Measurements from ENCODE around the gene SPDYE17. TPM values are rescaled to one million over a fixed set of nuclear protein-coding genes. Genes with fewer than 3 reads are reported as not detected.
"Not testable (repeated sequence)": the region's sequence is repeated elsewhere in the genome, so short reads cannot be mapped to it uniquely, and the experiment has no call there.

The SPDYE17 gene
- total RNA-seq, 1 experiment from 2014 or later, result not detected

DNA sequence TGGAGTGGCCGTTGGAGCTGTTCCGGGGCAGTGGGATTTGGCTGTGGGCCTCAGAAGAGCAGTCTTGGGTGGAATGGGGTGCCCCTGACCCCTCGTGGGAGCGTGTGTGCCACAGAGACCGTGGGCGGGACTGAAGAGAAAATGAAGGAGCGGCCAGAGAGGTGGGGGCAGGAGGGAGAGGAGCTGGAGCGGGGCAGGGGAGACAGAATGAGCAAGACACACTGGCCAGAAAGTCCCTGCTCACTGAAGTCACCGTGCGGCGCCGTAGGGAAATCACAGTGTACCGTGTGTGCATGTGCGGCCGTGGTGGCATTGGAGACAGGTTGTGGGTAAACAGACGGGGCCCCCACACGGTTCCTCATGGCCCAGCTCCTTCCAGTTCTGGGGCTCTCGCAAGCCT lies 40.0 kb downstream of the SPDYE17 start:
- H3K4me1 ChIP-seq (ENCODE audit: insufficient read depth, low read length, poor library complexity, severe bottlenecking); CTCF ChIA-PET; intact Hi-C loops (cut with micrococcal nuclease; ENCODE audit: unreplicated experiment); DNase-seq (ENCODE audit: low spot score); H3K9me3 ChIP-seq (ENCODE audit: low read depth, low read length, poor library complexity, severe bottlenecking); H3K27ac ChIP-seq (ENCODE audit: low read depth, low read length, poor library complexity, severe bottlenecking); H3K27me3 ChIP-seq (replicated peaks; ENCODE audit: insufficient read depth, low read depth, low read length, poor library complexity); H3K36me3 ChIP-seq (ENCODE audit: insufficient read depth, low read length, poor library complexity, severe bottlenecking); BruUV-seq (replicated peaks); H3K4me3 ChIP-seq (ENCODE audit: low read depth, low read length, poor library complexity, severe bottlenecking); POLR2A ChIA-PET (ENCODE audit: low non-redundant PET): not testable (repeated sequence)

DNA sequence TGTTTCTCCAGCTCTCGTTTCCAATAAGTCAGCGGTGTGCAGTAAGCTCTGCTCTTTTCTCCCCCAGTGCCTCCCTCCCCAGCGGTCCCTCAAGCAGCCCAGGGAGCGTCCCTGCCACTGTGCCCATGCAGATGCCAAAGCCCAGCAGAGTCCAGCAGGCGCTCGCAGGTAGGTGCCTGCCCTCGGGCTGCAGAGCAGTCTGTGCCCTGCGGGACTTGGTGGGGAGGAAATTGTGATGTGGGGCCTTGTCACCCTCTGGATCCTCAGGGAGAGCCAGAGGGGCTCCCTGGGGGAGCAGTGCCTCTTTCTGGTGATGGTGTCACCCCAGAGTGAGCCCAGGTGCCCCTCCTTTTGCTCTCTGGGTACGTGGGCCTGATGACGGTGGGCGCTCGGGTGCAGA lies 42.0 kb downstream of the SPDYE17 start:
- CTCF ChIA-PET; H3K4me3 ChIP-seq (ENCODE audit: low read depth, low read length, poor library complexity, severe bottlenecking); H3K4me1 ChIP-seq (ENCODE audit: insufficient read depth, low read length, poor library complexity, severe bottlenecking); H3K27me3 ChIP-seq (replicated peaks; ENCODE audit: insufficient read depth, low read depth, low read length, poor library complexity); H3K27ac ChIP-seq (ENCODE audit: low read depth, low read length, poor library complexity, severe bottlenecking); POLR2A ChIA-PET (ENCODE audit: low non-redundant PET); DNase-seq (ENCODE audit: low spot score); BruUV-seq (replicated peaks); intact Hi-C loops (cut with micrococcal nuclease; ENCODE audit: unreplicated experiment); H3K36me3 ChIP-seq (ENCODE audit: insufficient read depth, low read length, poor library complexity, severe bottlenecking); H3K9me3 ChIP-seq (ENCODE audit: low read depth, low read length, poor library complexity, severe bottlenecking): not testable (repeated sequence)

DNA sequence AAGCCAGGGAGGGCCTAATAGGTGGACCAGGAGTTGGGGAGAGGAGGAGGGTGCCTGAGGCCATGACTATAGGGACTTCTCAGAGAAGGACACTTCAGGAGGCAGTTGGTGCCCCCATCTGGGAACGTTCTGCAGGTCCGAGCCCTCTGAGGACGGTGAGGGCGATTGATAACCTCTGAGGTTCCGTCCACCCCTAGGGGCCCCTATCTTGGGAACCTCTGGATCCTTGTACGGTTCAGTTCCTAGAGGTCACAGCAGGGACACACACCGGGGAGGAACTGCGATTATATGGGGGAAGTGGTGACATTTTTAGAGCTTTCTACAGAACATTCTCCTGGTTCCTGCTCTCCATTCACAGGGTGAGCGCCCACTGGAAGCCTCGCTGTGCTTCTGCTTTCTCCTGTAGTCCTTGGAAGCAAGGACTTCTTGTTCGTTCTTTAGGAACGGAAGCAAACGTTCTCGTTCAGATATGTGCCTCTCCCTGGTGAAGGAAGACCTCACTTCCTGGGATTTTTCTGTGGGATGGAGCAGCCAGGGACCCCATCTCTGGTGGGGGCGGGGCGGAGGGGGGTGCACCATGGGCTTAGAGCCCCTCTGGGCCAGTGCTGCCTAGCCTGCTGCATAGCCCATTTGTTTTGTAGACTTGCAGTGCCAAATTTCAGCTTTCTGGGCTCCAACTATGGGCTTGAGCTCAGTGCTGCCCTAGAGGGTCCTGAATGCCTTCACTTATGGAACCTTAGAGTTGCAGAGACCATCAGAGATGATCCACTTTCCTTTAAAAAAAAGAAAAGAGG lies 46.0 kb downstream of the SPDYE17 start:
- POLR2A ChIA-PET (ENCODE audit: low non-redundant PET); H3K4me1 ChIP-seq (ENCODE audit: insufficient read depth, low read length, poor library complexity, severe bottlenecking); BruUV-seq (replicated peaks); H3K4me3 ChIP-seq (ENCODE audit: low read depth, low read length, poor library complexity, severe bottlenecking); DNase-seq (ENCODE audit: low spot score); H3K27ac ChIP-seq (ENCODE audit: low read depth, low read length, poor library complexity, severe bottlenecking); H3K27me3 ChIP-seq (replicated peaks; ENCODE audit: insufficient read depth, low read depth, low read length, poor library complexity); H3K9me3 ChIP-seq (ENCODE audit: low read depth, low read length, poor library complexity, severe bottlenecking); H3K36me3 ChIP-seq (ENCODE audit: insufficient read depth, low read length, poor library complexity, severe bottlenecking); CTCF ChIA-PET; intact Hi-C loops (cut with micrococcal nuclease; ENCODE audit: unreplicated experiment): not testable (repeated sequence)

DNA sequence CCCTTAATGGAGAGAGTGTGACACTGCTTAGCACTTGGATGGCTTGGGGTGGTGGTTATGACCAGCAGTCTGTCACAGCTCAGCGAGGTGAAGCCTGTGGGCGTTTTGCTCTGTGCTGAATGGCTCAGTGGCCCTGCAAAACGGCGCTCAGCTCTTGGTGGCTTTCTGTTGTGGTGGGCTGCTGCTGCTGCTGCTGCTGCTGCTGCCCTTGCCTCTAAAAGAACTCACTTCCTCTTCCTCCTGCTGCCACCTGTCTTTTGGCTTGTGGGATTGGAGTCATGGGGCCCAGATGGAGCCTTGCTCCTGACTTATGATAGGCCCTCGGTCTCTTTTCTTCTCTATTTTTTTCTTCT lies 47.4 kb downstream of the SPDYE17 start:
- H3K36me3 ChIP-seq (ENCODE audit: insufficient read depth, low read length, poor library complexity, severe bottlenecking); H3K4me1 ChIP-seq (ENCODE audit: insufficient read depth, low read length, poor library complexity, severe bottlenecking); intact Hi-C loops (cut with micrococcal nuclease; ENCODE audit: unreplicated experiment); H3K9me3 ChIP-seq (ENCODE audit: low read depth, low read length, poor library complexity, severe bottlenecking); CTCF ChIA-PET; DNase-seq (ENCODE audit: low spot score); H3K27ac ChIP-seq (ENCODE audit: low read depth, low read length, poor library complexity, severe bottlenecking); H3K27me3 ChIP-seq (replicated peaks; ENCODE audit: insufficient read depth, low read depth, low read length, poor library complexity); BruUV-seq (replicated peaks); POLR2A ChIA-PET (ENCODE audit: low non-redundant PET); H3K4me3 ChIP-seq (ENCODE audit: low read depth, low read length, poor library complexity, severe bottlenecking): not testable (repeated sequence)

DNA sequence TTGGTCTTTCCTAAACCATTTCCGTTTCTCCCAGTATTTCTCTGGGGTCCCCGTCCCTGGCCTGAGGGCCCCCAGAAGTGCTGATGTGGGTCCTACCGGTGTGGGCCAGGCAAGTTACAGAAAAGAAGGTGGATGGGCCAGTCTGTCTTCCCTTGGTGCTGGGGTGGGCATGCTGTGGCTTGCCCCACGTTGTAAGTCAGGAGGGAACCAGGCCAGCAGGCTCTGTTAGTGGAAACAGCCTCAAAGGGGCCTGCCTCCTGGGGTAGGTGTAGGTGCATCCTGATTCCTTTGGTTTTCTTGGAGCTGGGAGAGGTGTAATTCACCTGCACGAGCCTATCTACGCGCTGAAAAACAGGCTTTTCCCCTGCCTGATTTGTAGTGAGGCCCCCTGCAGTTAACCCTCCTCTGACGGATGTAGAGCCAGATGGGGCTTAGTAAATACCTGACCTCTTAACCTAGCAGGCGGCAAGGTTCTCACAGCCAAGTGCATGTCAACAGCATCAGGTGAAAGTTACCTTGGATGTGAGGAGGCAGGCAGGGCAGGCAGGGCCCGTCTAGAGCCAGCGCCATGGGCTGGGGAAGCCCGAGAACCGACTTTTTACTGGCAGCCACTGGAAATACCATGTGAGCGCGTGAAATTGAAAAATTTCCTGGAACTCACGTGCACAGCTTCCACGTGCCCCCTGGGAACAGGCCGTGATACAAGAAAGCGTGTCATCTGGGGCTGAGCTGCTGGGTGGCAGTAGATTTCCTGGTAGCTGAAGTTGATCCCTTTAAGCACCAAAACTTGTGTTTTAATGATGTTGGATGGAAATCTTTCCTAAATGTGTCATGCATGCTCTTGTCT lies 48.0 kb downstream of the SPDYE17 start:
- H3K36me3 ChIP-seq (ENCODE audit: insufficient read depth, low read length, poor library complexity, severe bottlenecking); intact Hi-C loops (cut with micrococcal nuclease; ENCODE audit: unreplicated experiment); H3K4me3 ChIP-seq (ENCODE audit: low read depth, low read length, poor library complexity, severe bottlenecking); H3K27ac ChIP-seq (ENCODE audit: low read depth, low read length, poor library complexity, severe bottlenecking); H3K27me3 ChIP-seq (replicated peaks; ENCODE audit: insufficient read depth, low read depth, low read length, poor library complexity); H3K4me1 ChIP-seq (ENCODE audit: insufficient read depth, low read length, poor library complexity, severe bottlenecking); H3K9me3 ChIP-seq (ENCODE audit: low read depth, low read length, poor library complexity, severe bottlenecking); POLR2A ChIA-PET (ENCODE audit: low non-redundant PET); CTCF ChIA-PET; BruUV-seq (replicated peaks); DNase-seq (ENCODE audit: low spot score): not testable (repeated sequence)

DNA sequence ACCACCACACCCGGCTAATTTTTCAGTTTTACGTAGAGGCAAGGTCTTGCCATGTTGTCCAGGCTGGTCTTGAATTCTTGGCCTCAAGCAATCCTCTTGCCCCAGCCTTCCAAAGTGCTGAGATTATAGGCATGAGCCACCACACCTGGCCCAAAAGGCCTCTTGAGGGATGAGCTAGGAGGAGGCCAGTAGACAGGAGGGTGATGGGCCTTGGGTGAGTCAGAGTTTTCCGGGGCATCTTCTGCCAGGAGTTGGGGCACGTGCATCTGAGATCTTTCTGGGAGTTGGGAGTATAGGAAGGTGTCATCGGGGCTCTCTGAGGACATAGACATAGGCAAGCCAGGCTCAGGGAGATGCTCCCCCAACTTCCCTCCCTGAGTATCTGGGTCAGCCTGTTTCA lies 48.8 kb downstream of the SPDYE17 start:
- H3K36me3 ChIP-seq (ENCODE audit: insufficient read depth, low read length, poor library complexity, severe bottlenecking); CTCF ChIA-PET; H3K4me3 ChIP-seq (ENCODE audit: low read depth, low read length, poor library complexity, severe bottlenecking); DNase-seq (ENCODE audit: low spot score); H3K4me1 ChIP-seq (ENCODE audit: insufficient read depth, low read length, poor library complexity, severe bottlenecking); POLR2A ChIA-PET (ENCODE audit: low non-redundant PET); intact Hi-C loops (cut with micrococcal nuclease; ENCODE audit: unreplicated experiment); H3K9me3 ChIP-seq (ENCODE audit: low read depth, low read length, poor library complexity, severe bottlenecking); BruUV-seq (replicated peaks); H3K27me3 ChIP-seq (replicated peaks; ENCODE audit: insufficient read depth, low read depth, low read length, poor library complexity); H3K27ac ChIP-seq (ENCODE audit: low read depth, low read length, poor library complexity, severe bottlenecking): not testable (repeated sequence)

DNA sequence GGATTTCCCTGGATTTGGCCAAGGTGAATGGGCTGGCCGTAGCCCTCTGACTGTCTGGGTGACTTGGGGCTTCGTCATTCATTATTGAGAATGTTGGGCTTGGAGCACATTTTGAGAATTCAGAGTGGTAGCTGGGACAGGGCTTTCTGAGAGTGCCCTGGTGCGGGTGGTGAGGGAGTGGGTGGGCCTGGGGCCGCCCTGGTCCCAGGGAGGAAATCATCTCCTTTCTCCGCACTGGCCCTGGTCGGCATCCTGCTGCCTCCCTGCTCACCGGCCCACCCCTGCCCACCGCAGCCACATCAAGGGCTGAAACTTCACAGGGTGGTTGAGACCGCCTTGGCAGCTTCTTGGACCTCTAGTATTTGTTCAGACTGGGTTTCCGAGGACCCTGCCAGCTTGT lies 49.7 kb downstream of the SPDYE17 start:
- POLR2A ChIA-PET (ENCODE audit: low non-redundant PET), result not testable (repeated sequence)

More for the DNA sequence above, 49.7 kb downstream of the SPDYE17 start:
- H3K36me3 ChIP-seq (ENCODE audit: insufficient read depth, low read length, poor library complexity, severe bottlenecking); H3K27ac ChIP-seq (ENCODE audit: low read depth, low read length, poor library complexity, severe bottlenecking); DNase-seq (ENCODE audit: low spot score); H3K4me3 ChIP-seq (ENCODE audit: low read depth, low read length, poor library complexity, severe bottlenecking); H3K9me3 ChIP-seq (ENCODE audit: low read depth, low read length, poor library complexity, severe bottlenecking); intact Hi-C loops (cut with micrococcal nuclease; ENCODE audit: unreplicated experiment); BruUV-seq (replicated peaks); H3K4me1 ChIP-seq (ENCODE audit: insufficient read depth, low read length, poor library complexity, severe bottlenecking); CTCF ChIA-PET; H3K27me3 ChIP-seq (replicated peaks; ENCODE audit: insufficient read depth, low read depth, low read length, poor library complexity): not testable (repeated sequence)

Data from A673 (cell line).